GM19455 (cell line): ENCODE measurements around the gene CACNA2D3.

ENCODE experiments used
- ATAC-seq: cut with Tn5 transposase; IDR thresholded peaks from one replicate; pipeline ENCODE4 v1.9.1; 2021; ENCODE audit not compliant: unreplicated experiment

Gene CACNA2D3

GRCh38 chr3:54518011-54518675 lies 395.8 kb downstream of the CACNA2D3 start:
- no peak for ATAC-seq

- no peak for ATAC-seq
Observed at GRCh38 chr3:54519493-54519892, 397.1 kb downstream of the CACNA2D3 start.

- ATAC-seq: no peak
Observed at GRCh38 chr3:54520060-54520459, 397.7 kb downstream of the CACNA2D3 start.

DNA sequence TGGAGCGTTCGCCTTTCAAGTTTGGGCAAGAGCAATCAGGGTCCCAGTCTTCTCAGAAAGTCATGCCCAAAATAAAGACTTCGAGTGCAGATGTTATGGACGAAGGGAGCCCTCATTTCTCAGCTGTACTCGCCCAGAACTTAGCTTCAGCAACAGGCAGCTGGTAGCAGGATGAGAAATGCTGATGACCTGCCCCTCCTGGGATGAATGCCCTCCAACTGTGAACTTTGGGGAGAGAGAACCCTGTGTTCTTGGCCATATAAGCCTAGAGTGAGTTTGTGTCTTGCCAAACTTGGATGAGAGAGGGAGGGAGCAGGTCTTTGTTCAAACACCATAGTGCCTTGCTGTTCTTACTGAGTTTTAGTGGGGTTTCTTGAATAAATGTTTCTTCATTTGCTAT lies 405.2 kb downstream of the CACNA2D3 start:
- no peak for ATAC-seq

- ATAC-seq: no peak
Observed at GRCh38 chr3:54527953-54528352, 405.6 kb downstream of the CACNA2D3 start.

DNA sequence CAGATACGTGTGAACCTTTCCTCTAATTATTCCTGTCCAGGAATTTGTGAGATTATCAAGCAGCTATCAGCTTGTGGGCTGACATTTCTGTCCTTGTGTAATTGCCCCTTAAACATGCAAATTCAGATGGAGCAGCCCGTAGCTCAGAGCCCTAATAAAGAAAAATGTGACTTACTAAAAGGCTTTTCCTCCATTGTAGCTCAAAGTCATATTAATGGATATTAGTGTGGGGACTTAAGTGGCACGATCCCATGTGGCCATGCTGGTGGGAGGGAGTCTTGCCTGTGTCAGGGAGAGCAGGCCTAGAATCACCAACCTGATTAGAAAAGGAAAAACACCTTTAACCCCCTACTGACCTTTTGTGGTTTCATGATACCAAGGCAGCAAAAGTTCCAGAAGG lies 406.3 kb downstream of the CACNA2D3 start:
- ATAC-seq: no peak

GRCh38 chr3:54530091-54530490 lies 407.7 kb downstream of the CACNA2D3 start:
- no peak for ATAC-seq

- no peak for ATAC-seq
Observed at GRCh38 chr3:54530944-54531343, 408.6 kb downstream of the CACNA2D3 start.

DNA sequence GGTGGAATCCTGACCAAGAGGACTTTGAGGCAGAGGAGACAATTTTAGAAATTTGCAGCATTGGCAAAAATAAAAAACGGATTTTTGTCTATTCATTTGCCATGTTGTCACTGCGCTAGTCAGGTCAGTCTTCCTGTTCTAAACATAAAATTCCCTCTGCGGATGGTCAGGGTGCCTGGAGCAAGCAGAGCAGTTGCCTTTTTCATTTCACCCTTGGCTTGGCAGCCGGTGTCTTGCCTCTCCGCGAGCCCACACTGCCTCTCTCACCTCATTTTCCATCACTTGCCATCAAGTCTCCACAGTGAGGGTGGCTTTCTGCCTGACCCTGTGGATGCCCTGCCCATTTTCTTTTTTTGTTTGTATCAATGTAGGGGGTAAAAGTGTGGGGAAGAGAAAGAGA lies 409.4 kb downstream of the CACNA2D3 start:
- ATAC-seq: no peak

GRCh38 chr3:54533856-54534255 lies 411.5 kb downstream of the CACNA2D3 start:
- no peak for ATAC-seq

GRCh38 chr3:54535619-54536018 lies 413.3 kb downstream of the CACNA2D3 start:
- ATAC-seq: no peak

DNA sequence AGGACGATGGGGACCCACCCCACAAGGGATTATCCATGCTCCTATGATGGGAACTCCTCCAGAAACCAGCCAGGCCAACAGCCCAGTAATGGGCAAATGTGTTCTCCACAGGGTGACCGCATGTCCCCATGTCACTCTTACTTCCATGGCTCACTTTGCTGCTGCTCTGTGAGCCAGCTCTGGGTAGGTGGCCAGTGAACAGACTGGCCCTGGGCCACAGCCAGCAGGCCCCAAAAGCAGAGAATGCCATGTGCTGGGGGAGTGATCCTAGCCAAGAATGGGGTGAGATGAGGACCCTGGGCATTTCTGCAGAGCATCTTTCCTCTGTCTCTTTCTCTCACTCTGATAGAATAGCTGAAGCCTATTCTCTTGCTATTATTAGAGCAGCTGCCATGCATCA lies 414.1 kb downstream of the CACNA2D3 start:
- ATAC-seq: no peak

- no peak for ATAC-seq
Observed at GRCh38 chr3:54537506-54537905, 415.2 kb downstream of the CACNA2D3 start.

- ATAC-seq: no peak
Observed at GRCh38 chr3:54538346-54538745, 416.0 kb downstream of the CACNA2D3 start.

DNA sequence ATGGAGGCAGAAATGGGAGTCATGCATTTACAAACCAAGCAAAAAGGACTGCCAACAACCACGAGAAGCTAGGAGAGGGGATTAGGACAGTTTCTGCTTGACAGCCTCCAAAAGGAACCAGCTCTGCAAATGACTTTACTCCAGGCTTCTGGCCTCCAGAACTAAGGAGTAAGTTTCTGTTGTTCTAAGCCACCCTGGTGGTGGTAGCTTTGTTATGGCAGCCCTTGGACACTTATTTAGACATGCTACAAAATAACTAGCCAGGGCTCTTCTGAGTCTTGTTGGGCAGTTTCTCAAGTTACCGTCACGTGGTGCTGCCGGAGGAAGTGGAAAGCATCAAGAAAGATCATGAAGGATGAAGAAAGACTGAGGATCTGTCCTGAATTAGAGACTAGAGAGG lies 419.0 kb downstream of the CACNA2D3 start:
- no peak for ATAC-seq

- no peak for ATAC-seq
Observed at GRCh38 chr3:54543446-54543845, 421.1 kb downstream of the CACNA2D3 start.

- ATAC-seq: no peak
Observed at GRCh38 chr3:54547051-54547450, 424.7 kb downstream of the CACNA2D3 start.

- no peak for ATAC-seq
Observed at GRCh38 chr3:54547846-54548245, 425.5 kb downstream of the CACNA2D3 start.

DNA sequence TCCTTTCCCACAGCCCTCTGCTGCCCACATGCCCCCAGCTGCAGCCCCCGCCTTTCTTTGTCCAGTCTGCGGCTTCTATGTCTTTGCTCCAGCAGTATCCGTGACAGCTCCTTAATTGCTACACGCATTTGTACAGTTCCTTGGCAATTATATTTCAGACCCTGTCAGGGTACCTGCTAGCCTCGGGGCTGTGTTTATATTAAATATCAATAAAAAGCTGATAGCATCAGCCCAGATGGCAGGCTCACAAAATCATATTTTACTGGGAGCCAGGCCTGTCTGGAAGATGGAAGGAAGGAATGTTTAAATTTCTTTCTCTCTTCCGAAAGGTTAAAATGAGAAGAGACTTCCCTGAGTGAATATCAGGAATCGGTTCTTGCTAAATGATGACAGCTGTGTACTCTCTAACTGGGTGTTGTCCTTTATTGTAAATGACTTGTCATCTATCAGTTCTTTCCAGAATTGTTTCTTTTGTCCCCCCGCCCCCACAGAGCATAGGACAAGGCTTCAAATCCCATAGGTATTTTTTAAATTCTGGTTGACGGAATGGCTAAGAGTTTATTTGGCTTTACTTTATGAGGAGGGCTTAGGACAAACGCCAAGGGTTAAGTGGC lies 427.4 kb downstream of the CACNA2D3 start:
- ATAC-seq: no peak

DNA sequence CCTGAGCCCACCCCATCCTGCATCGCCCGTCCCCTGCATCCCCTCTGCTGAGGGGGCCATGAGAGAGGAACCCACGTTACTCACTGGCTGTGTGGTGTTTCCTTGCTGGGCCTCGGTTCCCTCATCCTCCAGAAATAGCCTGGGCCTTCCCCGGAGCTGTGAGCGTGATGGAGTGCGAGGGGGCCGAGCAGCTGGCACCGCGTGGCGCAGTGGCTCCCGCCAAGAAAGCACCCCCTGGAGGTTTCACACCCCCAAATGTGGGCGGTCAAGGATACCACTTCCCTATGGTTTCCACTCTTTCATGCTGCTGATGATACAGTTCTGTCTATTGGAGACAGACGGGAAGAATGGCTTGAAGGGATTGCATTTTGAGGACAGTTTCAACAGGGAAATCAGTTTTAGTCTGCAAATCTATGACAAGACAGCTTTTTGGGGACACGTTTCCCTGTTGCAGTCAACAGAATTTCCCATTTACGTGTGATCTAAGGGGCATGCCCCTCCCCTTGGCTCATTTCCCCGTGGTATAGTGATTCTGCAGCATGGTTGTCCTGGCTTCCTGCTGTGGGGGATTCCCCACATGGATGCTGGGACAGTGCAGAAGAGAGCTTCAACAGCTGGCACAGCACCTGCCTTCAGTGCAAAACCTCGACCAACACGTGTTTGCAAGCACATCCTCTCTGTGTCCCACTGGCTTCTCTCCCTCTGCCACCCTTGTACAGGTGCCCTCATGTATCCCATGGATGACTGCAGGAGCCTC lies 428.0 kb downstream of the CACNA2D3 start:
- ATAC-seq: no peak

DNA sequence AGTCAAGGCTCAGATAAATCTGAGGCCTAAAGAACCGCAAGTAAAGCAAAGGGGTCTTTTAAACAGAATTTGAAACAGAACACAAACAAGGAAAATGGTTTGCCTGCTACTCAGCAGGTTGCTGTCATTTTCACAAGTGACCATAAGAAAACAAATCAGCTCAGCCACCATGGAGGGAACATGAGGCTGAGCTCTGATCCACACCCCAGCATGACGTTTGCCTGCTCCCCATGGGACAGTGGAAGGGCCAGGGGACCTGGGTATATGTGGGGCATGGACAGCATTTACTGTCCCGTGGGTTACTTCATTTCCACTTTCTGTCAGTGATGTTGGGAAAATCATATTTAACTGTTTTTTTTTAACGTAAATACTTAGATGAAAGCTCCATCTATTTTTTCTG lies 434.3 kb downstream of the CACNA2D3 start:
- no peak for ATAC-seq
